NCI-H187 treated with DMSO at 0.1 percent for 48 hours (cell line): ENCODE data around the gene ZNF385A.
"Not testable (repeated sequence)": the region's sequence is repeated elsewhere in the genome, so short reads cannot be mapped to it uniquely, and the experiment has no call there.

Experiments used
- DNase-seq: peaks from one replicate; lab custom pipeline; 2025; lab: John Stamatoyannopoulos, UW

The ZNF385A gene

DNA sequence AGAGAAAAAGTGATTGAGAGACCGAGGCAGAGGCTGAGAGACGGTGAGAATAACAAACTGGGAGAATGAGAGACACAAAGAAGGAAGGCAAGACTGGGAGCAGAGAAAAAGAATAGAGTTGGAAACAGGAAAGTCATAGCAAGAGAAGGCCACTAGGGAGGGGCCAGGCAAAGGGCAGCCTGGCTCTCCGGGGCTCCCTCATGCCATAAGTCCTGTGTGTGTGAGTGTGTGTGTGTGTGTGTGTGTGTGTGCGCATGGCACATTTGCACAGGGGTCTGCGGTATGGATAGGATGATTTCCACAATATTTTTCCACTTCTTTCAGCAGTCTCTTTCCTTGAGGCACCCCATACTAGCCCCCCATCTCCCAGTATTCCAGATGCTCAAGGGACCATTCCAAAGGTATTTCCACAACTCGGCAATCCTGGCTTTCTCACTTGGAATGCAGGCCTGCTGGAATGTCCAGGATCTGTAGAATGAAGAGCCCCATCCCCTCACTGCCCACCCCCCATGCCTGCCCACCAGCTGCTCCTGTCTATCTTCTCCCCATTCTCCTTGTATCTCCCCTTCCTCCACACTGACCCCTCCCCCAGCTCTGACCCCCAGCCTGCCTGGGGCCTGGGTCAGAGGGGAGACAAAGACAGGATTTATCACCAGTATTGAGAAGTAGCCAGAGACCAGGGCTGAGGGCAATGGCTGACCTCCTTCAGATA lies 29.3 kb downstream of the ZNF385A start:
- no peak for DNase-seq

GRCh38 chr12:54354271-54354670 lies 30.3 kb downstream of the ZNF385A start:
- not testable (repeated sequence) for DNase-seq

DNA sequence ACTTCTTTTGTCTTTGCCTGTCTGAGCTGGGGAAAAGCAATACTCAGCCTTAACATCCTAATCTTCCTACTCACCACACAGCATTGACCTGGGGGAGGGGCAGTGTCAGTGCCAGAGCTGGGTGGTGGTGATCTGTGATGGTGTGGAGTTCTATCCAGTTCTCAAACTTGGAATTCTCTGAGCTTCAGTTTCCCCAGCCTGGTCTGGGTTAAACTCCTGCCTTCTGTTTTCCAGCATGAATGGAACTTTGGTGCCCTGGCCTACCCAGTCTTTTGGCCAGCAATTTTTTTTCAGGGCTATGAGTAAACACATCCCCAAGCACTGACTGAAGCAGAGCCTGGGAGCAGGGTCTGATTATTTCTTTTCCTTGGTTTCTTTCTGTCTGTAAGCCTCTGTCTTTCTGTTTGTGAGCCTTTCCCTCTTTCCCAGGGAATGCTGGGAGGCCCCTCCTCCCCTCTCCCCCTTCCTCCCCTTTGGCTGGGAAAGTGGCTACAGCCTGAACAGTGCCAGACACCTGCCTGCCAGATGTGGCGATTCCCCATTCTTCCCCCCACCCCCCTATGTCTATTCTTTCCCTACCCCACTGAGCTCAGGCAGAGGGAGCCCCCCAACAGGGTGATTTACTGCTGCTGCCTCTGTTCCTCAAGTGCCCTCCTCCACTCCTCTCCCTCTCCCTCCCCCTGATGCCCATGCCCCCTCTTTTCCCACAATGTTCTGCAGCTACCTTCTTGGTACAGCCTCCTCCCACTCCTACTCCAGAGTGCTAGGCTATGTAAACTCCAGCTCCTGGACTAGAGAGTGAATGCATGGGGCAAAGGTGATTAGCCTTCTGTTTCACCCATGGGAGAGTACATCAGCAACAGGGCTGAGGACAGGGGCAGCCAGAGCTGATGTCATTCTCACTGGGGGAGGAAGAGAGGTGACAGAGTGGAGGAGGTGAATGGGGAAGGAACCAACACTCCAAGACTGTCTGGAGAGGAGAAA lies 31.4 kb downstream of the ZNF385A start:
- peak; percentile 64 for DNase-seq

- DNase-seq = peak; percentile 58
Observed at GRCh38 chr12:54352022-54352531, 32.5 kb downstream of the ZNF385A start.

- DNase-seq = no peak
Observed at GRCh38 chr12:54351341-54351740, 33.2 kb downstream of the ZNF385A start.

DNA sequence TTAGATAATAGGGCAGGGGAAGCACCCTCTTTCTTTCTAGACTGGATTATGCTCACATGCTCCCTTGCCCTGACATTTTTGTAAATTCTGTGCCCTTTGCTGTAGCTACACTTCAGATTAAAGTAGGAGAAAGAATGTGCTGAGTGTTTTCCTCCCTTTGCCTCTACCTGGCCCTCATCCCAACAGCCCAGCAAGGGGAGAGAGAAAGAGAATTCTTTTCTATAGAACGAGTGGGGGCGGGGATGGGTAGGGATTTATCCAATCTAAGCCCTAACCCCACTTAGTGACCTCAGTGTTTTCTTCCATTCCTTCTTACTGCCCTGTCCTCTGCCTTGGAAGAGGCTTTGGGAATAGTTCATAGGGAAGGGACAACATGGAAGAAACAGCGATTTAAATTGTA lies 33.8 kb downstream of the ZNF385A start:
- DNase-seq = no peak

GRCh38 chr12:54349679-54350078 lies 34.9 kb downstream of the ZNF385A start:
- no peak for DNase-seq

- DNase-seq = no peak
Observed at GRCh38 chr12:54349036-54349435, 35.5 kb downstream of the ZNF385A start.

DNA sequence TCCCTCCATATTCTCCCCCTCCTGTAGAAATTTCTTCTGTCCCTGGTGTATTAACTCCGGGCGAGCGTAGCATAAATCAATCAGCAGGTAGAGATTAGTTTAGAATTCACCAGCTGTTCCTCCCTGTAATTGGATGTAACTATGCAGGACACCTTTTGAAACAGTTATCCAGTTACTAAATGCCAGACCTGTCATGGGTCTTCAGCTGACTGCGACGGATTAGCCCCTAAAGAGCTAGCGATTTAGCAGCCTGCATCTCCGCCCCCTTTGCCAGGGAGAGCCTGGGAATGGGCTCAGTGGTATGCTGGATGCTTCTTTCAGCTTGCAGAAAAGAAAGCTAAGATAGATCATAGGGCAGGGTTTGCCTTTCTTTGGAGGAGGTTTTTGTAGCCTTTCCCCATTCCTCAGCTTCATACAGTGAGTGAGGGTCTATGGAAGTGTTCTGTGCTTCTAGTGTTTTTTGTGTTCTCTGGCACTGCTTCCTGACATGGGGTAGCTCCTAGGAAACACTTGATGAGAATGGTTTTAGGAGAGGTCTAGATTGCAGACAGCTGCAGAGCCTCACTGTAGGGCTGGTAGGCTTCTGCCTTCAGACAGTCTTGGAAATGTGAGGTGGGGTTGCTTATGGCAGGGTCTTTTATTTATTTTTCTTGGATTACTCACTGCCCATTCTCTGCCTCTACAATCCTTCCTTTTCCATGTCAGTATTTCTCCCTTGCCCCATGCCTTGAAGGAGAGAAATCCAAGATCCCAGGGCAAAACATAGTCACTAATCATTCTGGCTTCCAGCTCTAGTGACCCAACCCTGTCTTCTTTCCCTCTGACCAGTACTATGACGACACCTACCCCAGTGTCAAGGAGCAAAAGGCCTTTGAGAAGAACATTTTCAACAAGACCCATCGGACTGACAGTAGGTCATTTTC lies 42.9 kb downstream of the ZNF385A start:
- no peak for DNase-seq

- DNase-seq = no peak
Observed at GRCh38 chr12:54340846-54341245, 43.7 kb downstream of the ZNF385A start.

GRCh38 chr12:54338698-54339296 lies 45.7 kb downstream of the ZNF385A start:
- no peak for DNase-seq

GRCh38 chr12:54337854-54338650 lies 46.5 kb downstream of the ZNF385A start:
- no peak for DNase-seq

GRCh38 chr12:54337280-54337842 lies 47.2 kb downstream of the ZNF385A start:
- peak; percentile 33 for DNase-seq

- DNase-seq = no peak
Observed at GRCh38 chr12:54333420-54334034, 51.0 kb downstream of the ZNF385A start.

DNA sequence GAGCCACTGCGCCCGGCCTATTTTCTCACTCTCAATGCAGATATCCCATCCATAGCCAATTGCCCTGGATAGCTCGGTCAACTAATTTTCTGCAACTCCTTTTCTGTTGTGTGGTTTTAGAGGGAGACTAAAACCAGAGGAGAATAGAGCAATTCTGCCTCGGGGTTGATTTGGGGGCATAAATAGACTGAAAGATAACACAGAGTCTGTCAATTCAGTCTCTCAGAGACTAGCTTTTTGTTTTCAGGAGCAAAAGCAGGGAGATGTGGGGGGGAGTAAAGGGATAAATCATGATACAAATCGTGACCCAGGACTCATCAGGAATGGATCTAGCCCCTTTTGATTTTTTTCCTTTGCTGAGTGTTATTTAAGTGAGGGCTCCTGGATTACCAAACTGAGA lies 53.1 kb downstream of the ZNF385A start:
- no peak for DNase-seq

DNA sequence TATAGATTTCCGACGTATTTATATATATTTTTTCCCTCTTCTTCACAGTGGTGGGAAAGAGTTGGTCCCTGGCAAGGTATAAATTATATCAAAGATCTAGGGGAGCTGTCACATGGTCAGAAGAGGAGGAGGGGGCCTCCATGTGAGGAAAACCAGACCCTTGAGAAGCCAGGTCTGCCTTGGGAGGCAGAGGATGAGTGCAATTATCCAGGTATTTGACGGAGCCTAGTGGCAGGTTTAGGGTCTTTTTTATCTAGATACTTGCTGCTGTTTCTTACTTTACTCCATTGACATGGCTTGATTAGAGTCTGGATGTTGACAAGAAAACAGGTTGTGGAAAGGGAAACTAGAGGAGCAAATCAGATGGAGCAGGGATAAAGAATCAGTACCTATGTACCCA lies 54.1 kb downstream of the ZNF385A start:
- no peak for DNase-seq

GRCh38 chr12:54329759-54330158 lies 54.8 kb downstream of the ZNF385A start:
- no peak for DNase-seq

- DNase-seq = no peak
Observed at GRCh38 chr12:54328595-54329337, 55.8 kb downstream of the ZNF385A start.
